PC-9 (cell line): ENCODE measurements around the gene CAMTA1.

Source experiments
- CTCF ChIP-seq: fragments of 200-600 bp; sonication (generic); conservative IDR thresholded peaks from 2 replicates; pipeline ENCODE4 v1.6.1; 2017; ENCODE audit warnings: mixed run types, antibody characterized with exemption, mild to moderate bottlenecking, moderate library complexity
- EZH2 ChIP-seq: fragments of 200-600 bp; sonication (generic); IDR thresholded peaks from 2 replicates; pipeline ENCODE4 v1.8.0; 2017; ENCODE audit warnings: antibody characterized with exemption, low read depth

- TF ChIP-seq CTCF = no peak
- no peak for TF ChIP-seq EZH2
These were observed 16.7 kb downstream of the CAMTA1 start for GRCh38 chr1:6801966-6802365.
